B cell (primary cell): Measurements from ENCODE around the gene SLC1A4. TPM values are rescaled to one million over a fixed set of nuclear protein-coding genes. Genes with fewer than 3 reads are reported as not detected.
A peak's percentile ranks its signal among the peaks of the same experiment; 100 is the strongest.

Source experiments
- ATAC-seq: fragments of 200-7000 bp; cut with Tn5 transposase; one replicate; pipeline ENCODE4 v1.10.0; 2021; ENCODE audit warnings: low read depth, mild to moderate bottlenecking, moderate number of reproducible peaks, moderate library complexity
- CTCF ChIA-PET: fragments of 350-600 bp; sonication (Branson Sonifier 250); formaldehyde crosslinking; loops from one replicate; lab custom pipeline; 2021; ENCODE audit warnings: antibody characterized with exemption, inconsistent platforms; lab: Charles Lee
- POLR2A ChIA-PET: fragments of 350-600 bp; sonication (Branson Sonifier 250); formaldehyde crosslinking; loops from one replicate; lab custom pipeline; 2021; ENCODE audit warnings: antibody characterized with exemption; lab: Charles Lee
- DNase-seq: peaks from one replicate; pipeline ENCODE4 v3.0.0; 2013
- H2AFZ ChIP-seq: 2 replicates; pipeline ENCODE4 v1.6.1; 2012; ENCODE audit warnings: mild to moderate bottlenecking, low read depth, low read length; ENCODE audit not compliant: insufficient read depth, poor library complexity, severe bottlenecking
- H3K27ac ChIP-seq, 2 donors: 1 replicate in 1 of 2; 2 replicates in 1 of 2; pipeline ENCODE4 v1.5.1; 2012 to 2013; ENCODE audit warnings: low read length in 2 of 2, mild to moderate bottlenecking in 2 of 2, moderate library complexity in 1 of 2
- H3K27me3 ChIP-seq, 4 experiments: fragments of 200-600 bp in 1 of 4; sonication (generic) in 1 of 4; replicated peaks in 1 of 4; 1 replicate in 2 of 4; 2 replicates in 2 of 4; pipeline versions ENCODE4 v1.6.1 to v1.7.0; 2013 to 2016; ENCODE audit warnings: low read length in 3 of 4, mild to moderate bottlenecking in 2 of 4, mixed read lengths in 1 of 4, moderate library complexity in 1 of 4; ENCODE audit not compliant: insufficient read depth in 4 of 4, control insufficient read depth in 3 of 4; ENCODE audit errors: control extremely low read depth in 1 of 4
- H3K36me3 ChIP-seq, 2 experiments: replicated peaks in 1 of 2; 1 replicate in 1 of 2; 2 replicates in 1 of 2; pipeline versions ENCODE4 v1.6.1 to v1.7.1; 2013; ENCODE audit warnings: low read length in 1 of 2; ENCODE audit not compliant: insufficient read depth in 2 of 2, control insufficient read depth in 1 of 2; ENCODE audit errors: control extremely low read depth in 1 of 2, extremely low read depth in 1 of 2
- H3K4me1 ChIP-seq, 2 donors: fragments of 200-600 bp in 1 of 2; sonication (generic) in 1 of 2; 1 replicate in 1 of 2; 2 replicates in 1 of 2; pipeline versions ENCODE4 v1.5.1 to v1.6.1; 2013 to 2017; ENCODE audit warnings: low read length in 2 of 2; ENCODE audit not compliant: control insufficient read depth in 2 of 2, insufficient read depth in 2 of 2
- H3K4me2 ChIP-seq: replicated peaks from 2 replicates; pipeline ENCODE3; 2012; ENCODE audit warnings: mild to moderate bottlenecking, low read depth, low read length; ENCODE audit not compliant: poor library complexity, severe bottlenecking
- H3K4me3 ChIP-seq, 5 experiments: fragments of 200-600 bp in 1 of 5; sonication (generic) in 1 of 5; 1 replicate in 3 of 5; 2 replicates in 2 of 5; pipeline versions ENCODE4 v1.5.1 to v1.7.0; 2011 to 2016; ENCODE audit warnings: low read length in 4 of 5, mild to moderate bottlenecking in 4 of 5, low read depth in 2 of 5, control low read depth in 1 of 5, moderate library complexity in 1 of 5; ENCODE audit not compliant: insufficient read depth in 1 of 5; ENCODE audit errors: control extremely low read depth in 1 of 5, extremely low read depth in 1 of 5
- H3K79me2 ChIP-seq: fragments of 200-600 bp; sonication (generic); one replicate; pipeline ENCODE4 v1.6.0; 2016; ENCODE audit warnings: low read length; ENCODE audit not compliant: control insufficient read depth, insufficient read depth
- H3K9ac ChIP-seq: fragments of 200-600 bp; sonication (generic); 2 replicates; pipeline ENCODE4 v1.6.1; 2017; ENCODE audit warnings: mild to moderate bottlenecking, low read length, moderate library complexity
- H3K9me3 ChIP-seq, 3 donors: one replicate each; pipeline versions ENCODE4 v1.6.1 to v1.7.1; 2013; ENCODE audit warnings: low read length in 2 of 3; ENCODE audit not compliant: control insufficient read depth in 2 of 3, insufficient read depth in 1 of 3; ENCODE audit errors: control extremely low read depth in 1 of 3
- H4K20me1 ChIP-seq: 2 replicates; pipeline ENCODE4 v1.6.0; 2012; ENCODE audit warnings: mild to moderate bottlenecking, low read length; ENCODE audit not compliant: insufficient read depth, control insufficient read depth, poor library complexity, severe bottlenecking
- H3K27ac Mint-ChIP-seq: one replicate; pipeline ENCODE4 v1.8.0; 2021; ENCODE audit warnings: mixed read lengths
- H3K27me3 Mint-ChIP-seq: one replicate; pipeline ENCODE4 v1.8.0; 2021; ENCODE audit warnings: mixed read lengths
- H3K4me1 Mint-ChIP-seq: one replicate; pipeline ENCODE4 v1.8.0; 2021; ENCODE audit warnings: mixed read lengths
- H3K4me3 Mint-ChIP-seq: one replicate; pipeline ENCODE4 v1.8.0; 2021; ENCODE audit warnings: mixed read lengths
- H3K9me3 Mint-ChIP-seq: one replicate; pipeline ENCODE4 v1.8.0; 2022; ENCODE audit warnings: mixed read lengths; ENCODE audit not compliant: insufficient read depth
- EZH2 ChIP-seq: IDR thresholded peaks from 2 replicates; pipeline ENCODE4 v1.6.1; 2012; ENCODE audit warnings: borderline replicate concordance, low read depth, mild to moderate bottlenecking, moderate library complexity, low read length; ENCODE audit not compliant: insufficient read depth, poor library complexity, severe bottlenecking
- WGBS: methylation state at CpG from one replicate; pipeline ENCODE4 v1.1.5; 2013; ENCODE audit warnings: missing lambda C conversion rate; ENCODE audit not compliant: insufficient coverage; 5-methylcytosine and 5-hydroxymethylcytosine counted together
- intact Hi-C: fragments of 100-400 bp; cut with micrococcal nuclease; formaldehyde crosslinking; loops from one replicate; pipeline ENCODE4 v1.10.0; 2022
- polyA plus RNA-seq: library from polyadenylated mRNA; depleted of rRNA; stranded (reverse); fragments of >200 nt; gene quantifications from 2 replicates; pipeline ENCODE4 v1.2.3, GENCODE V29; 2012
- total RNA-seq, 2 donors: library from RNA; stranded (reverse); fragments of 120-200 nt in 1 of 2; gene quantifications; 1 replicate in 1 of 2; 2 replicates in 1 of 2; pipeline versions ENCODE4 v1.2.3 to v1.2.4, GENCODE V29; 2013 to 2022
- TF ChIP-seq, protein P1 (sequence below): fragments of 200-600 bp; IDR thresholded peaks from one replicate; pipeline ENCODE4 v1.8.0; 2022; ENCODE audit warnings: antibody characterized with exemption, mild to moderate bottlenecking

SLC1A4 gene
- total and polyA plus RNA-seq, 2 donors (not counting 1 experiment from before 2014, with no cell fraction given) = 1.7 to 15.7 TPM

DNA sequence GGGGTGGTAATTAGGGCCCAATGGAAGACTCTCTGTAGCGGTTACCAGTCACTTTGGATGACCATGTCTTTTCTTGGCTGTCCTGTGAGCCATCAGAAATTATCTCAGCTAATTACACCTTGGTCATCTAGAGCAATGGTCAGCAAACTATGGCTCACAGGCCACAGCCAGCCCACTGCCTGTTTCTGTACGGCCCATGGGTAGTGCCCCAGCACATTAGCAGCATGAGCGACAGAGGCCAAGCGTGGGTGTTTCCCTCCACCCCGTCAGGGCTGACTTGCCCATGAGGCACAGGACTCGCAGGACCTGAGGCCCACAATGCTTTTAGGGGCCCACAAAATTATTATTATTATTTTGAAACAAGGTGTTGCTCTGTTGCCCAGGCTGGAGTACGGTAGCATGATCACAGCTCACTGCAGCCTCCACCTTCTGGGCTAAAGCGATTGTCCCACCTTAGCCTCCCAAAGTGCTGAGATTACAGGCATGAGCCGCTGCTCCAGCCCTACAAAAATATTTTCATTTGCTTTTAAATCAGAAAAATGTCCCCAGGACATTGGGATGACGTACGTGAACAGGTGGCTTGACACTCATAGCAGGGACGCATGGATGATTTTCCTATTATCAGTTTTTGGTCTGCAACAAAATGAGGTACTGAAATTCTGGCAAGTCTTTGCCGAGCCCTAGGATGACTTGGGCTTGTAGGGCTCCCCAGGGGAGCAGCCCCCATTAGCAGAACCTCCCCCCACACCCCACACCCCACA is 37.7 kb downstream of the SLC1A4 start:
- H3K9ac ChIP-seq = no peak overlapping the region
- Mint-ChIP-seq H3K9me3 (no peaks in the 10 kb centered on the region), H3K4me3 (peak overlapping the region; percentile 72), H3K4me1 (peaks cover 69% of the 10 kb centered on the region), H3K27me3 (no peaks in the 10 kb centered on the region), H3K27ac (peak overlapping the region; percentile 90)
- H3K79me2 ChIP-seq = peaks cover 32% of the 10 kb centered on the region
- peak overlapping the region; percentile 54 for H3K4me2 ChIP-seq
- peaks cover 0 to 25% of the 10 kb centered on the region in 2 experiments for H3K36me3 ChIP-seq
- no peaks in the 10 kb centered on the region for H3K9me3 ChIP-seq
- CTCF ChIA-PET = interaction anchor here (1.1 to 20.2 kb wide), 6 partner anchors 10 to 108 kb away, joined by 3 to 360 read pairs (median 4); partner anchors contain the start of gene CEP68
- H3K27me3 ChIP-seq = no peaks in the 10 kb centered on the region
- no peak overlapping the region for H3K4me3 ChIP-seq
- DNase-seq (peak; percentile 88), ATAC-seq (peak; percentile 62)
- TF ChIP-seq, protein P1, sequence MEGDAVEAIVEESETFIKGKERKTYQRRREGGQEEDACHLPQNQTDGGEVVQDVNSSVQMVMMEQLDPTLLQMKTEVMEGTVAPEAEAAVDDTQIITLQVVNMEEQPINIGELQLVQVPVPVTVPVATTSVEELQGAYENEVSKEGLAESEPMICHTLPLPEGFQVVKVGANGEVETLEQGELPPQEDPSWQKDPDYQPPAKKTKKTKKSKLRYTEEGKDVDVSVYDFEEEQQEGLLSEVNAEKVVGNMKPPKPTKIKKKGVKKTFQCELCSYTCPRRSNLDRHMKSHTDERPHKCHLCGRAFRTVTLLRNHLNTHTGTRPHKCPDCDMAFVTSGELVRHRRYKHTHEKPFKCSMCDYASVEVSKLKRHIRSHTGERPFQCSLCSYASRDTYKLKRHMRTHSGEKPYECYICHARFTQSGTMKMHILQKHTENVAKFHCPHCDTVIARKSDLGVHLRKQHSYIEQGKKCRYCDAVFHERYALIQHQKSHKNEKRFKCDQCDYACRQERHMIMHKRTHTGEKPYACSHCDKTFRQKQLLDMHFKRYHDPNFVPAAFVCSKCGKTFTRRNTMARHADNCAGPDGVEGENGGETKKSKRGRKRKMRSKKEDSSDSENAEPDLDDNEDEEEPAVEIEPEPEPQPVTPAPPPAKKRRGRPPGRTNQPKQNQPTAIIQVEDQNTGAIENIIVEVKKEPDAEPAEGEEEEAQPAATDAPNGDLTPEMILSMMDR = no peak
- TF ChIP-seq EZH2 = no peak
- POLR2A ChIA-PET = interaction anchor here (0.6 to 2.2 kb wide), 4 partner anchors 30 to 95 kb away, joined by 3 to 14 read pairs (median 4); partner anchors contain the start of gene CEP68
- peaks cover 68 to 82% of the 10 kb centered on the region in 2 donors for H3K4me1 ChIP-seq
- intact Hi-C loops = loop anchor here (1.0 to 5.0 kb wide), 4 partner anchors 14 to 502 kb away; partner anchors contain the start of gene AFTPH
- peak overlapping the region; percentile 75 to 86 for H3K27ac ChIP-seq
- WGBS = 44% methylated on average over 9 of the region's 13 CpGs
- H4K20me1 ChIP-seq = no peaks in the 10 kb centered on the region
- H2AFZ ChIP-seq = no peak overlapping the region
